ENCODE data around the gene SFT2D1.

SFT2D1 gene

DNA sequence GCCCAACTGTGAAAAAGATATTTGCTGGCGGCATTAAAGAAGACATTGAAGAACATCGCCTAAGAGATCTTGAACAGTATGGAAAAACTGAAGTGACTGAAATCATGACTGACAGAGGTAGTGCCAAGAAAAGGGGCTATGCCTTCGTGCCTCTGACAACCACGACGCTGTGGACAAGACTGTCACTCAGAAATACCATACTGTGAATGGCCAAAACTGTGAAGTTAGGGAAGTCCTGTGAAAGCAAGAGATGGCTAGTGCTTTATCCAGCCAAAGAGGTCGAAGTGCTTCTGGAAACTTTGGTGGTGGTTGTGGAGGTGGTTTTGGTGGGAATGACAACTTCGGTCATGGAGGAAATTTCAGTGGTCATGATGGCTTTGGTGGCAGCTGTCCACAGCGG is 7.5 kb downstream of the SFT2D1 start:
- DNase-seq (ENCODE audit: low read depth), result no peak
- TF ChIP-seq, protein P1, sequence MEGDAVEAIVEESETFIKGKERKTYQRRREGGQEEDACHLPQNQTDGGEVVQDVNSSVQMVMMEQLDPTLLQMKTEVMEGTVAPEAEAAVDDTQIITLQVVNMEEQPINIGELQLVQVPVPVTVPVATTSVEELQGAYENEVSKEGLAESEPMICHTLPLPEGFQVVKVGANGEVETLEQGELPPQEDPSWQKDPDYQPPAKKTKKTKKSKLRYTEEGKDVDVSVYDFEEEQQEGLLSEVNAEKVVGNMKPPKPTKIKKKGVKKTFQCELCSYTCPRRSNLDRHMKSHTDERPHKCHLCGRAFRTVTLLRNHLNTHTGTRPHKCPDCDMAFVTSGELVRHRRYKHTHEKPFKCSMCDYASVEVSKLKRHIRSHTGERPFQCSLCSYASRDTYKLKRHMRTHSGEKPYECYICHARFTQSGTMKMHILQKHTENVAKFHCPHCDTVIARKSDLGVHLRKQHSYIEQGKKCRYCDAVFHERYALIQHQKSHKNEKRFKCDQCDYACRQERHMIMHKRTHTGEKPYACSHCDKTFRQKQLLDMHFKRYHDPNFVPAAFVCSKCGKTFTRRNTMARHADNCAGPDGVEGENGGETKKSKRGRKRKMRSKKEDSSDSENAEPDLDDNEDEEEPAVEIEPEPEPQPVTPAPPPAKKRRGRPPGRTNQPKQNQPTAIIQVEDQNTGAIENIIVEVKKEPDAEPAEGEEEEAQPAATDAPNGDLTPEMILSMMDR (conservative IDR thresholded peaks at IDR 0.05; ENCODE audit: low read depth, low read length), result no peak
- no peak overlapping the region for H3K4me3 ChIP-seq (ENCODE audit: low read length)

DNA sequence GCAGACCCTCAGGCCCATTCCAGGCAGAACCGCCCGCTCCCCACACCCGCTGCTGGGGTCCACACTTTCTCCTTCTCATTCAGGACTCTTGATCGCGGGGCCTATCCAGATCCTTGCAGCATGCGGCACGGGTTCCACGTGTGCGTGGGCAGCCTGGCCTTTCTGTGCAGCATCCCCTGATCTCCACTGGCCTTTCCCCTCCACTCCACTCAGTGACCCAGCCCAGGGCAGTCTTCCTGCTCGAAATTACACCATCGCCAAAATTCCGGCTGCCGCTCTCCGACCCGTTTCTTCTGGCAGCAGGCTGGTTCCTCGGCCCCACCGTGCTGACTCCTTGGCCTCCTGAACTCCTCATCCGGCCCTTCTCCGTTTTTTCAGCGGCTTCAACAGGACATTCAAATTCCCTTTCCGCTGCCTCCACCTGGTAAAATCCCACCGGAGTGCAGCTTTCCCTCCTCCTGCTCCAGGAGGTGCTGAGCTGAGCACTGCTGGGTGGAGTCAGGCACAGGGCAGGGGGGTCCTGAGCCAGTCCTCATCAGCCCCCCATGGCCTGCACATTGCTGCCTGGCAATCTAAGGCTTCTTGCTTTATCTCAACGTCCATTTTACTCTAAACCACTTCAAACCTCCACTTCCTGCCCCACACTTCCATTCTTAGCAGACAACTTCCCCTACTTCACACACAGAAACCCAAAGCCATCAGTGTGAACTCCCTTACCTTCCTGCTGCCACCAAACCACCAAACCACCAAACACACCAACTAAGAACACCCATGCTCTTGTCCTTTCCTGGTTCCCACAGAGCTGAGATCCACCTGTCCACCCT is 9.0 kb downstream of the SFT2D1 start:
- no peak for DNase-seq (ENCODE audit: low read depth)
- TF ChIP-seq, protein P1 (conservative IDR thresholded peaks at IDR 0.05; ENCODE audit: low read depth, low read length), result no peak
- no peak overlapping the region for H3K4me3 ChIP-seq (ENCODE audit: low read length)

DNA sequence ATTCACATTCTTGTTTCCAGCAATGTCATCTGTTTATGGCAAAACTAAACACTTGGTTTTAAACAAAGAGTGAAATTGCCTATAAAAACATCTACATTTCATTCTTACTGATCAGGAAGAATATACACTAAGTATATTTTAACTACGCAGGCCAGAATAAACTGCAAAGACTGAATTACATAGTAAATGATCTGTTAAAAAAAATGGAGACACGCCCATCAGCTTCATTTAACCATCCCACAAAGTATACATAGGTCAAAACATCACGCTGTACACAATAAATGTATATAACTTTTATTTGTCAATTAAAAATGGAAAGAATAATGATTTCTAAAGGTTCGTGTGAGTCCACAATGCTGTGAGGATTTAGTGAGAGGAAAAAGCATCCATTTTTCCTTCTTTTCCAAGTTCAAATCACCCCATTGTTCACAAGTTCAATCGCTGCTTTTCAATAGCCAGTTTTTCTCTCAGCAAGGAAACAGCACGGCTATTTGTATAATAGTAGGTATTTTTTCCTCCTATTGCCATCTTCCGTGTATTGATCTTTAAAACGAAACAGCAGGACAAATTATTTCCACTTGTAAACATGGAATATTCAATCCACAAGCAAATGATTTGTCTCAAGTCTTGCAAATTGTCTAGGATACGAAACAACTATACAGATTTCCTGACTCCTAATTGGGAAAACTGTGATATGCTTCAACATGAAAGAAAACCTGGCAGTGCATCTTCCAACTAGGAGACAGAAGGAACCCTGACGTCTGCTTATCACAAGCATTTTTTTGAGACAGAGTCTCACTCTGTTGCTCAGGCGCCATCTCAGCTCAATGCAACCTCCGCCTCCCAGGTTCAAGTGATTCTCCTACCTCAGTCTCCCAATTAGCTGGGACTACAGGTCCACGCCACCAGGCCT is 10.6 kb downstream of the SFT2D1 start:
- H3K4me3 ChIP-seq (ENCODE audit: low read length), result no peak overlapping the region
- TF ChIP-seq, protein P1 (conservative IDR thresholded peaks at IDR 0.05; ENCODE audit: low read depth, low read length), result no peak
- DNase-seq (ENCODE audit: low read depth), result no peak

DNA sequence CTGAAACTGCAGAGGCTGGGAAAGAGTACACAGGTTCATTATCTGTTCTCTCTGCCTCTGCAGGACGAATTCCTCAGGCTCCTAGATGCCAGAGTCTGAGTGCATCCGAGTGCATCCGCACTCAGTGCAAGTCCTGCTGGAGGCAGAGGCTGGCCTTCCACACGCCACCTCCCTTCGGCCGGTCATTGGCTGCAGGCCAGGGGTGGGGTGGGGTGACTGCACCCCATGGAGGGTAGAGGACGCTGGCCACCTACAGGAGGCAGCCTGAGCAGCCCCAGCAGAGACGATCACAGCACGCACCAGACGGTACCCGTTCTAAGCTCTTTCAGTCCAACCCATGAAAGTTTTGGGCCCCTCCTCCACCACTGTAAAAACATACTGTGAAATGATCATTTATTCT is 11.7 kb downstream of the SFT2D1 start:
- no peak overlapping the region for H3K4me3 ChIP-seq (ENCODE audit: low read length)
- TF ChIP-seq, protein P1 (conservative IDR thresholded peaks at IDR 0.05; ENCODE audit: low read depth, low read length), result peak; percentile 38
- no peak for DNase-seq (ENCODE audit: low read depth)

DNA sequence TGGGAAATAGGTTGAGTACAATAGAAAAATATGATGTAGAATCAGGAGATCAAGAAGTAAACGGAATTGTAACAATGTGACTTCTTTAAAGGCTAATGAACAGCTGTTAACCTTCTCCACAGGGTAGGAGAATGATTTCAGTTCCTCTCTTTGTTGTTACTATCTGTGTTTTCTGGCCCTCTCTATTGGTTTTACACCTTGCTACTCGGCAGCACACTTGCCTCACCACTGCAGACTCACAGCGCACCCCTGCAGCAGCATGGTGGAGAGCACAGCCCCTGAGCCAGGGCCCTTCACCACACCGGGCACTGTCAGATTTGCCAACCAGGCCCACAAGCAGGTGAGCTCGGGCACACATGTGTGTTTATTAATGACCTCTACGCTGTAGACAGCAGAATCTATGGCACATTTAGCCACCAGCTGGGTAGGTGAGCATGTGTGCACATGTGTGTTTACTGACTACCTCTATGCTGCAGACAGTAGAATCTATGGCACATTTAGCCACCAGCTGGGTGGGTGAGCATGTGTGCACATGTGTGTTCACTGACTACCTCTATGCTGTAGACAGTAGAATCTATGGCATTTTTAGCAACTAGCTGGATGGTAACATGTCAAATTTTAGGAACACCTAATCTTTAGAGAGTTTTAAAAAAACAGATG is 16.8 kb downstream of the SFT2D1 start:
- H3K4me3 ChIP-seq (ENCODE audit: low read length), result no peak overlapping the region
- TF ChIP-seq, protein P1 (conservative IDR thresholded peaks at IDR 0.05; ENCODE audit: low read depth, low read length), result no peak
- DNase-seq (ENCODE audit: low read depth), result no peak

DNA sequence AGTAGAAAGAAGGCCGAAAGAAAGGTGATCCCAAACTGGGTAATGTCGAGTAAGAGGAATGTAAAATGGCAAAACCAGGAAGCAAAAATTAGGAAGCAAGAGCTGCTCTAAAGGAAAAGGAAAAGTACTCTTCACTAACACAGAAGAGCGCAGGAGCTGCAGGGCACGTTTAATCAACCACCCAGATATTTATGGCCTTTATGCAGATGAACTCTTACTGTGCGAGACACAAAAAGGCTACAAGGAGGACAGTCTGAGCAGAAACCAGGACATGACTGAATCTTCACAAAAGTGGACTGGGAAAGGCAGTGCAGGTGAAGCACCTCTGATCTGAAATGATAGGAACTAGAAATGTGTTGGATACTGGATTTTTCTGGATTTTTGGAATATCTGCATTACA is 18.9 kb downstream of the SFT2D1 start:
- DNase-seq (ENCODE audit: low read depth), result no peak
- TF ChIP-seq, protein P1 (conservative IDR thresholded peaks at IDR 0.05; ENCODE audit: low read depth, low read length), result no peak
- no peak overlapping the region for H3K4me3 ChIP-seq (ENCODE audit: low read length)

Measured in retinal pigment epithelial cell (primary cell).